WI38 (cell line): Measurements from ENCODE around the gene RAPH1.

Experiments used
- H3K4me3 ChIP-seq: 2 replicates; pipeline ENCODE4 v1.5.1; 2011; ENCODE audit warnings: low read depth, mild to moderate bottlenecking, control low read depth, low read length
- CTCF ChIP-seq: IDR thresholded peaks from 2 replicates; pipeline ENCODE4 v1.5.1; 2012; ENCODE audit warnings: low read depth, mild to moderate bottlenecking, control low read depth, low read length

Gene RAPH1

GRCh38 chr2:203500951-203501350, 34.1 kb downstream of the RAPH1 start:
- H3K4me3 ChIP-seq = no peak overlapping the region

GRCh38 chr2:203500297-203500696, 34.8 kb downstream of the RAPH1 start:
- H3K4me3 ChIP-seq = no peak overlapping the region
- no peak for TF ChIP-seq CTCF

More at GRCh38 chr2:203500951-203501350, 34.1 kb downstream of the RAPH1 start:
- no peak for TF ChIP-seq CTCF

GRCh38 chr2:203498161-203498560, 36.9 kb downstream of the RAPH1 start:
- no peak for TF ChIP-seq CTCF
- no peak overlapping the region for H3K4me3 ChIP-seq

- no peak overlapping the region for H3K4me3 ChIP-seq
- no peak for TF ChIP-seq CTCF
Observed at GRCh38 chr2:203492965-203493364, 42.1 kb downstream of the RAPH1 start.

- no peak overlapping the region for H3K4me3 ChIP-seq
- TF ChIP-seq CTCF = no peak
Observed at GRCh38 chr2:203490391-203490790, 44.7 kb downstream of the RAPH1 start.

GRCh38 chr2:203489531-203489930, 45.6 kb downstream of the RAPH1 start:
- TF ChIP-seq CTCF = no peak
- no peak overlapping the region for H3K4me3 ChIP-seq

GRCh38 chr2:203484266-203485112, 50.6 kb downstream of the RAPH1 start:
- no peak overlapping the region for H3K4me3 ChIP-seq
- TF ChIP-seq CTCF = peak; percentile 49
